Measurements from ENCODE around the gene NTRK3. TPM values are rescaled to one million over a fixed set of nuclear protein-coding genes. Genes with fewer than 3 reads are reported as not detected.

The NTRK3 gene
- total RNA-seq, 1 experiment from 2014 or later = not detected

GRCh38 chr15:87916208-87916607 lies 340.3 kb downstream of the NTRK3 start:
- no peak for DNase-seq
- no peak overlapping the region for H3K27ac ChIP-seq (ENCODE audit: low read length)
- H3K9ac ChIP-seq (ENCODE audit: low read length) = no peak overlapping the region
- intact Hi-C loops (cut with micrococcal nuclease) = no loop called here
- no peak overlapping the region for H3K4me3 ChIP-seq (ENCODE audit: low read length)
- H2AFZ ChIP-seq (ENCODE audit: low read length) = no peak overlapping the region
- H3K27me3 ChIP-seq (ENCODE audit: low read length) = no peaks in the 10 kb centered on the region
- H3K36me3 ChIP-seq (ENCODE audit: low read depth, low read length) = no peaks in the 10 kb centered on the region
- H3F3A ChIP-seq (ENCODE audit: low read length, unreplicated experiment) = no peaks in the 10 kb centered on the region
- H3K4me1 ChIP-seq (ENCODE audit: insufficient read depth, low read length) = no peaks in the 10 kb centered on the region
- POLR2A ChIA-PET (ENCODE audit: unreplicated experiment) = no interaction called here
- H3K4me2 ChIP-seq (ENCODE audit: low read length) = no peak overlapping the region
- no peaks in the 10 kb centered on the region for H4K20me1 ChIP-seq (ENCODE audit: low read length)
- BruUV-seq (replicated peaks) = no TSS peak
- no peak for ATAC-seq
- H3K79me2 ChIP-seq (ENCODE audit: low read length) = no peaks in the 10 kb centered on the region
- H3K9me3 ChIP-seq (ENCODE audit: low read length) = no peaks in the 10 kb centered on the region
- no peaks in the 10 kb centered on the region for H3K9me2 ChIP-seq (replicated peaks; ENCODE audit: low read length)
- CTCF ChIA-PET = no interaction called here
- no peak for TF ChIP-seq EZH2 (IDR thresholded peaks at IDR 0.05; ENCODE audit: low read length, unreplicated experiment)
- TF ChIP-seq EZH2phosphoT487 (IDR thresholded peaks at IDR 0.05; ENCODE audit: borderline replicate concordance, low read length) = no peak
- TF ChIP-seq CTCF (conservative IDR thresholded peaks at IDR 0.05; ENCODE audit: low read depth, low read length) = no peak

GRCh38 chr15:87910301-87910700 lies 346.2 kb downstream of the NTRK3 start:
- H3K27ac ChIP-seq (ENCODE audit: low read length) = no peak overlapping the region
- H4K20me1 ChIP-seq (ENCODE audit: low read length) = no peaks in the 10 kb centered on the region
- no peaks in the 10 kb centered on the region for H3K9me2 ChIP-seq (replicated peaks; ENCODE audit: low read length)
- no peaks in the 10 kb centered on the region for H3K9me3 ChIP-seq (ENCODE audit: low read length)
- H3K9ac ChIP-seq (ENCODE audit: low read length) = no peak overlapping the region
- CTCF ChIA-PET = no interaction called here
- no peak overlapping the region for H2AFZ ChIP-seq (ENCODE audit: low read length)
- ATAC-seq (no peak), DNase-seq (no peak)
- intact Hi-C loops (cut with micrococcal nuclease) = no loop called here
- POLR2A ChIA-PET (ENCODE audit: unreplicated experiment) = no interaction called here
- H3K27me3 ChIP-seq (ENCODE audit: low read length) = no peaks in the 10 kb centered on the region
- H3K79me2 ChIP-seq (ENCODE audit: low read length) = no peaks in the 10 kb centered on the region
- H3K36me3 ChIP-seq (ENCODE audit: low read depth, low read length) = no peaks in the 10 kb centered on the region
- TF ChIP-seq EZH2phosphoT487 (IDR thresholded peaks at IDR 0.05; ENCODE audit: borderline replicate concordance, low read length) (no peak), CTCF (conservative IDR thresholded peaks at IDR 0.05; ENCODE audit: low read depth, low read length) (no peak), EZH2 (IDR thresholded peaks at IDR 0.05; ENCODE audit: low read length, unreplicated experiment) (no peak)
- no peak overlapping the region for H3K4me3 ChIP-seq (ENCODE audit: low read length)
- no peaks in the 10 kb centered on the region for H3F3A ChIP-seq (ENCODE audit: low read length, unreplicated experiment)
- H3K4me2 ChIP-seq (ENCODE audit: low read length) = no peak overlapping the region
- H3K4me1 ChIP-seq (ENCODE audit: insufficient read depth, low read length) = no peaks in the 10 kb centered on the region
- BruUV-seq (replicated peaks) = no TSS peak

GRCh38 chr15:87907676-87908446 lies 348.7 kb downstream of the NTRK3 start:
- Histone ChIP-seq H3K36me3 (ENCODE audit: low read depth, low read length) (no peaks in the 10 kb centered on the region), H3F3A (ENCODE audit: low read length, unreplicated experiment) (no peaks in the 10 kb centered on the region), H2AFZ (ENCODE audit: low read length) (no peak overlapping the region), H3K27me3 (ENCODE audit: low read length) (no peaks in the 10 kb centered on the region), H3K9ac (ENCODE audit: low read length) (no peak overlapping the region), H3K9me3 (ENCODE audit: low read length) (0 out of 2 replicates have a peak, but pooled peaks cover 6% of the 10 kb centered on the region), H3K4me2 (ENCODE audit: low read length) (no peak overlapping the region), H3K9me2 (replicated peaks; ENCODE audit: low read length) (no peaks in the 10 kb centered on the region), H4K20me1 (ENCODE audit: low read length) (no peaks in the 10 kb centered on the region), H3K79me2 (ENCODE audit: low read length) (no peaks in the 10 kb centered on the region), H3K27ac (ENCODE audit: low read length) (no peak overlapping the region), H3K4me1 (ENCODE audit: insufficient read depth, low read length) (no peaks in the 10 kb centered on the region), H3K4me3 (ENCODE audit: low read length) (no peak overlapping the region)
- BruUV-seq (replicated peaks) = no TSS peak
- DNase-seq (no peak), ATAC-seq (no peak)
- intact Hi-C loops (cut with micrococcal nuclease) = no loop called here
- POLR2A ChIA-PET (ENCODE audit: unreplicated experiment) = no interaction called here
- CTCF ChIA-PET = no interaction called here
- TF ChIP-seq CTCF (conservative IDR thresholded peaks at IDR 0.05; ENCODE audit: low read depth, low read length) (no peak), EZH2 (IDR thresholded peaks at IDR 0.05; ENCODE audit: low read length, unreplicated experiment) (no peak), EZH2phosphoT487 (IDR thresholded peaks at IDR 0.05; ENCODE audit: borderline replicate concordance, low read length) (no peak)

Data from PC-3 (cell line).